Germinal center (tissue), 1 donor: Measurements from ENCODE around the gene KCNJ12.
"Not testable (repeated sequence)": the region's sequence is repeated elsewhere in the genome, so short reads cannot be mapped to it uniquely, and the experiment has no call there.

Source experiments
- DNase-seq: peaks from one replicate; pipeline ENCODE4 v3.0.0; 2012; ENCODE audit warnings: mixed read lengths, low spot score

Gene KCNJ12

DNA sequence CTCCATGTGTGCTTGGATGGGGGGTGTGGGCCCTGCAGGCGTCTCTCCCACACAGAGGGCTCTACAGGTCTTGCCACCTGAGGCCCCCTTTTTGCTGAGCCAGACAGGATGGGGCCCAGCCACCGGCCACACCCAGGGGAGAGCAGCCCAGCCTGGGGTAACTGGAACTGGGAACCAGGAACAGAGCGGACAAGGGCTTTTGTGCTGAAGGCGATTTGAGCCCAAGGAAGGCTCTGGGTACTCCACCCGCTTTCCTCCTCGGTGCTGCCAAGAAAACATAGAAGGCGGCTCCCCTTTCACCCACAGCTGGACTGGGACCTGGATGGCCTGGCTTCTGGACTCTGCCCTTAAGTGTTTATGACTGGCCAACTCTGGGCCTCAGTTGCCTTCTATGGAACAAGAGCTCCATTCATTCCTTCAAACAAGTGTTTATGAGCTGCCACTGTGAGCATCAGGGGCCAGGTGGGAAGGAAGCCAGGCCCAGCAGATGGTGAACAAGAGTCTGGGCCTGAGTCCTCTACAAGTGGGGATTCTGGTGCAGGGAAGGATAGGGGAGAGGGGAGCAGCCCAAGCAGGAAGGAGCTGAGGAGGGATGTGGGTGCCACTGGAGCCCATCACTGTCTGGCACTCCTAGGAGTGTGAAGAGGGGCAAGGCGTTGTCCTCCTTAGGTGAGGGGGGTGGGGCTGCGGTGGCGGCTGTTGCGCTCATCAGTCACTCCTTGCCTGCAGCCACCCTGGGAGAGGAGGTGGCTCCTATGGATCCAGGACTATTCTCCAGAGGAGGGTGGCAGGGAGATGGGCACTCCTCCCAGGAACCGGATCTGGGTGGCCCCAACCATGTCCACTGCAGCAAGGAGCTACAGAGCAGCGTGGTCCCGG is 46.4 kb downstream of the KCNJ12 start:
- DNase-seq: not testable (repeated sequence)

GRCh38 chr17:21423190-21423493 is 47.0 kb downstream of the KCNJ12 start:
- DNase-seq: not testable (repeated sequence)

GRCh38 chr17:21424697-21425096 is 48.5 kb downstream of the KCNJ12 start:
- not testable (repeated sequence) for DNase-seq

DNA sequence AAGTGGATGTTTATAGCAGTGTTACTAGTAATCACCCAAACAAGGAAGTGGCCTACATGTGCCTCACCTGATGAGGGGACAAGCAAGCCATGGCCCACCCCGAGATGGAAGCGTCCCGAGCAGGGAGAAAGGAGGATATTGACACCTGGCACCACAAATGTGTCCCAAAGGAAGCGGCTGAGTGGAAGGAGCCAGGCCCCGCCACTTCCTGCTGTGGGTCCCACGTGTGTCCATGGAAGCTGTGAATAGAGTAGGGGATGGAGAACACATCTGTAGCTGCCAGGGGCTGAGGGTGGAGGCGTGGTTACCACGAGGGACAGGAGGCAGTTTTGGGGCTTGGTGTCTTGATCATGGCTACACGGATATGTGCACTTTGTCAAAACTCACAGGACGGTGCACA is 49.2 kb downstream of the KCNJ12 start:
- DNase-seq: no peak

- no peak for DNase-seq
Measured at GRCh38 chr17:21425736-21426135, 49.6 kb downstream of the KCNJ12 start.

DNA sequence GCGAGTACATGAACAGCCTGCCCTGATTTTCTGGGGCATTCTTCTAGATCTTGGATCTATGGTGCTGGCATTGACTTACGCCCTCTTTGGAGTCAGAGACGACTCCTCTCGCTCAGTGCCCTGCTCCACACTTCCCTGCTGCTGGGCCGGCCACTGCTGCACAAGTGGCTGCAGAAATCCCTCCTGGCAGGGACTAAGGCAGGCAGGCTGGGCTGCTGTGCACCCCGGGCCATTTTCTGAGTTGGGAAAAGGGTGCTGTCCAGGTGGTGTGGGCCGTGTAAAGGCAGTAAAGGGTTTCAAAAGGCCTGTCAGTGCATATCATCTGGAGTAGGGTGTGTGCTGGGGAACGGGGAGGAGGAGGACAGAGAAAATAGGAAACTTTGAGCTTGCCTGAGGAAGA is 50.1 kb downstream of the KCNJ12 start:
- not testable (repeated sequence) for DNase-seq

- DNase-seq: not testable (repeated sequence)
Measured at GRCh38 chr17:21426876-21427275, 50.7 kb downstream of the KCNJ12 start.

DNA sequence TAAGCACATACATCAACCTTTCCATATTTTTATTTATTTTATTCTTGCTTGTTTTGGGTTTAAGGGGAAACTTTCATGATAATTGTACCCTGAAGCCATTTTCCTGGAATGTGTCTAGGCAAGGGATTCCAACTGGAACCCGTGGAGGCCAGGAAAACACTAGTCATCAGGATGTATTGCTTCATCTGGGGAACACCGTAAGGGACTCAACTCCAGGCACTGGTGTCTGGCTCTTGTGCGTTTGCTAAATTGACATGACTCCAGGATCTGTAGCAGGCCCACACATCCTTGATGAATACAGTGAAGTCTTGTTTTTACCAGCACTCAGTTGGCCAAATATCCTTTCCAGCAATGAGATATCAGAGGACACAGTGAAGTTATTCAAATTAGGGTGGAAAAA is 51.6 kb downstream of the KCNJ12 start:
- not testable (repeated sequence) for DNase-seq

GRCh38 chr17:21428752-21429424 is 52.7 kb downstream of the KCNJ12 start:
- not testable (repeated sequence) for DNase-seq

GRCh38 chr17:21429921-21430628 is 53.9 kb downstream of the KCNJ12 start:
- not testable (repeated sequence) for DNase-seq

GRCh38 chr17:21433971-21434370 is 57.8 kb downstream of the KCNJ12 start:
- DNase-seq: not testable (repeated sequence)

- not testable (repeated sequence) for DNase-seq
Measured at GRCh38 chr17:21434976-21435375, 58.8 kb downstream of the KCNJ12 start.

GRCh38 chr17:21436481-21436880 is 60.3 kb downstream of the KCNJ12 start:
- DNase-seq: not testable (repeated sequence)

- DNase-seq: not testable (repeated sequence)
Measured at GRCh38 chr17:21436883-21437836, 61.0 kb downstream of the KCNJ12 start.

GRCh38 chr17:21438316-21439014 is 62.3 kb downstream of the KCNJ12 start:
- not testable (repeated sequence) for DNase-seq

- not testable (repeated sequence) for DNase-seq
Measured at GRCh38 chr17:21439015-21439336, 62.8 kb downstream of the KCNJ12 start.

- DNase-seq: no peak
Measured at GRCh38 chr17:21445091-21445650, 69.0 kb downstream of the KCNJ12 start.

DNA sequence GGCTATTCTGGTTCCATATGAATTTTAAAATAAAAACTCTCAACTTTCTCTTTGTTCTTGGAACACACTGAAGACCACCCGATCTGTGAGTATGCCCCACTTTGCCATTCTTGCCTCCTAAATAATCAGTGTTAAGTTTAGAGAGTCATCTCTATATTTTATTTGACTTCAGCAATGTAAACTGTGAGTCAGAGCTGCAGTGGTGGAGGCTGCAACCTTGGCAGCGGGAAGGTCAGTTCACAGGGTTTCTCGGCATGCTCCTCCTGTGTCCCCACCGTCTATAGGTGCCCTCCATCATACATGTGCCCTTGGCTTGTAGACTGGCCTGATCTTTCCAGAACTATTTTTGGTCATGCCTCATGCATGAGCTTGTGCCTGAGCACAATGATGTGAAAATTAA is 71.4 kb downstream of the KCNJ12 start:
- DNase-seq: not testable (repeated sequence)

DNA sequence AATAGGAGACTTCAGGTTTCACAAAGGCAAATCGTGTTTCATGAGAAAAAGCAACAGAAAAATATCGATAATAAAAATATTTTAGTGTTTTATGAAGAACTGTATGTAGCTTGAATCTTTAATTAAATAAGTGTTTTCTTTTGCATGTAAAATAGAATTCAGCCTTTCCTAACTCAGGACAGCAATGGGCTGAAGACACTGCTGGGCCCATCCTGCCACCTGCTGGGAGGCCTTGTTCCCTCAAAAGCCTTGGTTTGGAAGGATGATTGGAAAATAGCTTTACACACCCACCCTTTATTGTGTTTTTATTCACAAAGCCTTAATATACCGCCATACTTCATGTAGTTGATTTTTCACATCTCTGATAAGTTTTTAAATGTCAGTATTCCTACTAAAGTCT is 73.7 kb downstream of the KCNJ12 start:
- DNase-seq: not testable (repeated sequence)

DNA sequence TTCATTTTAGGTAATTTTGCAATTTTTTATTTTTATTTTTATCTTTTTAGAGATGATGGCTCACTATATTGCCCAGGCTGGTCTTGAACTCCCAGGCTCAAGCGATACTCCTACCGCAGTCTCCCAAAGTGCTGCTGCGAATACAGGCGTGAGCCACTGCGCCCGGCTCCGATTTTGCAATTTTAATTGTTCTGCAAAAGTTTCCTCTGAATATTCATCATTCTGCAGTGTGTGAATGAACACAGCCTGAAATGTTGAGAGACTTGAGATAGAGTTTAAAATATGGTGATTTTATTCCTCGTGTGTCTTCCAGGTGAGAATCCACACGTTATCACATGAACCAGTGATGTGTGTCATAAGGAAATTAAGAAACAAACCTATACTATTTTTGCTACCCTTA is 75.8 kb downstream of the KCNJ12 start:
- no peak for DNase-seq
